ENCODE measurements around the gene FNBP1.

- TF ChIP-seq CTCF (IDR thresholded peaks at IDR 0.05; ENCODE audit: low read length) (no peak), EZH2 (optimal IDR thresholded peaks at IDR 0.05; ENCODE audit: low read depth, low read length) (no peak)
Measured at GRCh38 chr9:129860653-129861446, 182.1 kb downstream of the FNBP1 start.
